Neural cell (in vitro differentiated cells): ENCODE data around the gene RANBP1. TPM values are rescaled to one million over a fixed set of nuclear protein-coding genes. Genes with fewer than 3 reads are reported as not detected.

Experiments
- H2AFZ ChIP-seq: fragments of 200-600, 300-800 bp; sonication (generic), shearing (Covaris generic); 2 replicates; pipeline ENCODE4 v1.6.0; 2014; ENCODE audit warnings: low read depth, mild to moderate bottlenecking, antibody characterized with exemption, low read length, moderate library complexity
- H3F3A ChIP-seq: fragments of 200-600 bp; shearing (Covaris generic); 2 replicates; pipeline ENCODE4 v1.6.1; 2016; ENCODE audit warnings: mild to moderate bottlenecking, moderate library complexity, mixed read lengths, antibody characterized with exemption, low read length; ENCODE audit not compliant: insufficient read depth, poor library complexity, severe bottlenecking
- H3K27ac ChIP-seq: fragments of 200-600, 300-800 bp; sonication (generic), shearing (Covaris generic); 2 replicates; pipeline ENCODE4 v1.5.1; 2014; ENCODE audit warnings: mild to moderate bottlenecking, low read length, moderate library complexity
- H3K27me3 ChIP-seq: fragments of 300-800, 200-600 bp; sonication (generic), shearing (Covaris generic); 2 replicates; pipeline ENCODE4 v1.6.0; 2014; ENCODE audit warnings: mild to moderate bottlenecking, low read depth, low read length, moderate library complexity; ENCODE audit not compliant: insufficient read depth
- H3K36me3 ChIP-seq: fragments of 300-800, 200-600 bp; sonication (generic), shearing (Covaris generic); 2 replicates; pipeline ENCODE4 v1.5.1; 2014; ENCODE audit warnings: mild to moderate bottlenecking, antibody characterized with exemption, low read length, moderate library complexity; ENCODE audit not compliant: insufficient read depth
- H3K4me2 ChIP-seq: fragments of 300-800, 200-600 bp; sonication (generic), shearing (Covaris generic); 2 replicates; pipeline ENCODE4 v1.6.0; 2014; ENCODE audit warnings: mild to moderate bottlenecking, low read length
- H3K4me3 ChIP-seq: fragments of 300-800, 200-600 bp; sonication (generic), shearing (Covaris generic); 2 replicates; pipeline ENCODE4 v1.5.1; 2014; ENCODE audit warnings: mild to moderate bottlenecking, low read length, moderate library complexity
- H3K79me2 ChIP-seq: fragments of 200-600 bp; shearing (Covaris generic); replicated peaks from 2 replicates; pipeline ENCODE4 v1.6.0; 2014; ENCODE audit warnings: mild to moderate bottlenecking, low read length, moderate library complexity; ENCODE audit not compliant: insufficient read depth
- H3K9ac ChIP-seq: fragments of 300-800, 200-600 bp; sonication (generic), shearing (Covaris generic); 2 replicates; pipeline ENCODE4 v1.6.1; 2016; ENCODE audit warnings: mild to moderate bottlenecking, low read length, mixed read lengths
- H3K9me2 ChIP-seq: fragments of 200-600 bp; shearing (Covaris generic); 2 replicates; pipeline ENCODE4 v1.6.1; 2016; ENCODE audit warnings: mild to moderate bottlenecking, low read length, mixed read lengths; ENCODE audit not compliant: insufficient read depth
- H3K9me3 ChIP-seq: fragments of 200-600, 300-800 bp; sonication (generic), shearing (Covaris generic); 2 replicates; pipeline ENCODE4 v1.6.1; 2016; ENCODE audit warnings: mild to moderate bottlenecking, mixed run types, low read length, moderate library complexity, mixed read lengths
- H4K20me1 ChIP-seq: fragments of 200-600 bp; shearing (Covaris generic); 2 replicates; pipeline ENCODE4 v1.6.1; 2016; ENCODE audit warnings: mild to moderate bottlenecking, mixed run types; ENCODE audit not compliant: insufficient read depth
- EP300 ChIP-seq: fragments of 450-650 bp; conservative IDR thresholded peaks from 2 replicates; pipeline ENCODE4 v1.6.1; 2014; ENCODE audit warnings: antibody characterized with exemption, mild to moderate bottlenecking, moderate library complexity; ENCODE audit not compliant: poor library complexity, severe bottlenecking
- EZH2 ChIP-seq: fragments of 200-600, 300-800 bp; shearing (Covaris generic), sonication (generic); IDR thresholded peaks from 2 replicates; pipeline ENCODE4 v1.6.1; 2014; ENCODE audit warnings: antibody characterized with exemption, low read length, borderline replicate concordance, mild to moderate bottlenecking; ENCODE audit not compliant: insufficient read depth, poor library complexity, severe bottlenecking
- MXI1 ChIP-seq: fragments of 450-650 bp; conservative IDR thresholded peaks from 2 replicates; pipeline ENCODE4 v1.6.1; 2014; ENCODE audit warnings: antibody characterized with exemption, mild to moderate bottlenecking; ENCODE audit not compliant: poor library complexity, severe bottlenecking
- POLR2AphosphoS5 ChIP-seq: IDR thresholded peaks from 2 replicates; pipeline ENCODE4 v1.6.1; 2012
- RAD21 ChIP-seq: fragments of 450-650 bp; conservative IDR thresholded peaks from 2 replicates; pipeline ENCODE4 v1.6.1; 2014; ENCODE audit warnings: antibody characterized with exemption, mild to moderate bottlenecking, moderate library complexity
- SMC3 ChIP-seq: fragments of 450-650 bp; conservative IDR thresholded peaks from 2 replicates; pipeline ENCODE4 v1.6.1; 2014; ENCODE audit warnings: antibody characterized with exemption, mild to moderate bottlenecking, moderate library complexity; ENCODE audit not compliant: poor library complexity
- TAF1 ChIP-seq: IDR thresholded peaks from 2 replicates; pipeline ENCODE4 v1.6.1; 2012; ENCODE audit warnings: low read depth
- polyA plus RNA-seq: library from polyadenylated mRNA; depleted of rRNA; stranded (reverse); fragments of >200 nt; gene quantifications from 2 replicates; pipeline ENCODE4 v1.2.3, GENCODE V29; 2014
- TF ChIP-seq, protein P1 (sequence below): fragments of 450-650 bp; IDR thresholded peaks from 2 replicates; pipeline ENCODE4 v1.5.1; 2014; ENCODE audit warnings: antibody characterized with exemption, mild to moderate bottlenecking, moderate library complexity; ENCODE audit not compliant: poor library complexity, severe bottlenecking
- TF ChIP-seq, protein P2 (sequence below): IDR thresholded peaks from 2 replicates; pipeline ENCODE4 v1.6.1; 2012; ENCODE audit warnings: borderline replicate concordance

Gene RANBP1
- polyA plus RNA-seq, 1 donor from 2014 or later = 360 TPM

DNA sequence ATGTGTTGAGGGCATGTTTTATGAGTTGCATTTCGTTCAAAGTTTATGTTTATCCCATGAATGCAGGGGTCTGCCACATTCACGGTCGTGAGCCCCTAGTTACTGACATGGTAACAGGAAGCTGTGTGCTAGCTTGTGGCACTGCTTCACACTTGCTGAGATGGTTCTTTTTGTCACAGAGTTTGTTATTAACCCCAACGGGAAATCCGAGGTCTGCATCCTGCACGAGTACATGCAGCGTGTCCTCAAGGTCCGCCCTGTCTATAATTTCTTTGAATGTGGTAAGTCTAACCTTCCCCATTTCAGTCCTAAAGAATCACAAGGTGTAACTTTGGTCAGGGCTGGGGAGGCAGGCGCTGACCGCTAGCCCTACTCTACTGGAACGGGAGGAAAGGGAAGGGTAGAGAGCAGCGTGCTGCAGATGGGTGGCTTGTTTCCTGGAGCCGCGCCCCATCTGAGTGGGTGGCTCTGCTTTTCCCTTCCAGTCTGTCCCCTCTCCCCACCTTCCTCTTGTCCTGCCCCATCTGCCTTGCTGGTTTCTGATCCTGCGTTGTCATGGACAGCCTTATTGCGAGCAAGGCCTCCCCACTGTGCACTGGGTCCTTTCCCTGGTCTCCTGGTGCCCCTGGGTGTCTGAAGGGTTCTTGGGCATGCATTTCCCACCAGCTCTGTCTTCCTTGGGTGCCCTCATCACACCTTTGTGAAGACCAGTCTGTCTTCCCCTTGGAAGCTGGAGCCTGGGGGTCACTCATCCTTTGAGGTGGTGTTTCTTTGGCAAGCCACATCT is 24.0 kb upstream of the RANBP1 start:
- H3K4me3 ChIP-seq = no peak overlapping the region
- H3K36me3 ChIP-seq = peaks cover 9% of the 10 kb centered on the region
- no peaks in the 10 kb centered on the region for H4K20me1 ChIP-seq
- no peak overlapping the region for H3K27ac ChIP-seq
- no peak overlapping the region for H2AFZ ChIP-seq
- no peaks in the 10 kb centered on the region for H3K9me3 ChIP-seq
- TF ChIP-seq EZH2 (no peak), MXI1 (no peak), RAD21 (no peak), TAF1 (no peak), SMC3 (no peak), POLR2AphosphoS5 (no peak), EP300 (no peak)
- TF ChIP-seq, protein P1, sequence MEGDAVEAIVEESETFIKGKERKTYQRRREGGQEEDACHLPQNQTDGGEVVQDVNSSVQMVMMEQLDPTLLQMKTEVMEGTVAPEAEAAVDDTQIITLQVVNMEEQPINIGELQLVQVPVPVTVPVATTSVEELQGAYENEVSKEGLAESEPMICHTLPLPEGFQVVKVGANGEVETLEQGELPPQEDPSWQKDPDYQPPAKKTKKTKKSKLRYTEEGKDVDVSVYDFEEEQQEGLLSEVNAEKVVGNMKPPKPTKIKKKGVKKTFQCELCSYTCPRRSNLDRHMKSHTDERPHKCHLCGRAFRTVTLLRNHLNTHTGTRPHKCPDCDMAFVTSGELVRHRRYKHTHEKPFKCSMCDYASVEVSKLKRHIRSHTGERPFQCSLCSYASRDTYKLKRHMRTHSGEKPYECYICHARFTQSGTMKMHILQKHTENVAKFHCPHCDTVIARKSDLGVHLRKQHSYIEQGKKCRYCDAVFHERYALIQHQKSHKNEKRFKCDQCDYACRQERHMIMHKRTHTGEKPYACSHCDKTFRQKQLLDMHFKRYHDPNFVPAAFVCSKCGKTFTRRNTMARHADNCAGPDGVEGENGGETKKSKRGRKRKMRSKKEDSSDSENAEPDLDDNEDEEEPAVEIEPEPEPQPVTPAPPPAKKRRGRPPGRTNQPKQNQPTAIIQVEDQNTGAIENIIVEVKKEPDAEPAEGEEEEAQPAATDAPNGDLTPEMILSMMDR = no peak
- TF ChIP-seq, protein P2, sequence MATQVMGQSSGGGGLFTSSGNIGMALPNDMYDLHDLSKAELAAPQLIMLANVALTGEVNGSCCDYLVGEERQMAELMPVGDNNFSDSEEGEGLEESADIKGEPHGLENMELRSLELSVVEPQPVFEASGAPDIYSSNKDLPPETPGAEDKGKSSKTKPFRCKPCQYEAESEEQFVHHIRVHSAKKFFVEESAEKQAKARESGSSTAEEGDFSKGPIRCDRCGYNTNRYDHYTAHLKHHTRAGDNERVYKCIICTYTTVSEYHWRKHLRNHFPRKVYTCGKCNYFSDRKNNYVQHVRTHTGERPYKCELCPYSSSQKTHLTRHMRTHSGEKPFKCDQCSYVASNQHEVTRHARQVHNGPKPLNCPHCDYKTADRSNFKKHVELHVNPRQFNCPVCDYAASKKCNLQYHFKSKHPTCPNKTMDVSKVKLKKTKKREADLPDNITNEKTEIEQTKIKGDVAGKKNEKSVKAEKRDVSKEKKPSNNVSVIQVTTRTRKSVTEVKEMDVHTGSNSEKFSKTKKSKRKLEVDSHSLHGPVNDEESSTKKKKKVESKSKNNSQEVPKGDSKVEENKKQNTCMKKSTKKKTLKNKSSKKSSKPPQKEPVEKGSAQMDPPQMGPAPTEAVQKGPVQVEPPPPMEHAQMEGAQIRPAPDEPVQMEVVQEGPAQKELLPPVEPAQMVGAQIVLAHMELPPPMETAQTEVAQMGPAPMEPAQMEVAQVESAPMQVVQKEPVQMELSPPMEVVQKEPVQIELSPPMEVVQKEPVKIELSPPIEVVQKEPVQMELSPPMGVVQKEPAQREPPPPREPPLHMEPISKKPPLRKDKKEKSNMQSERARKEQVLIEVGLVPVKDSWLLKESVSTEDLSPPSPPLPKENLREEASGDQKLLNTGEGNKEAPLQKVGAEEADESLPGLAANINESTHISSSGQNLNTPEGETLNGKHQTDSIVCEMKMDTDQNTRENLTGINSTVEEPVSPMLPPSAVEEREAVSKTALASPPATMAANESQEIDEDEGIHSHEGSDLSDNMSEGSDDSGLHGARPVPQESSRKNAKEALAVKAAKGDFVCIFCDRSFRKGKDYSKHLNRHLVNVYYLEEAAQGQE = no peak
- H3K27me3 ChIP-seq = no peaks in the 10 kb centered on the region
- no peak overlapping the region for H3K4me2 ChIP-seq
- no peaks in the 10 kb centered on the region for H3F3A ChIP-seq
- peaks cover 6% of the 10 kb centered on the region for H3K79me2 ChIP-seq
- H3K9ac ChIP-seq = no peak overlapping the region
- H3K9me2 ChIP-seq = no peaks in the 10 kb centered on the region

DNA sequence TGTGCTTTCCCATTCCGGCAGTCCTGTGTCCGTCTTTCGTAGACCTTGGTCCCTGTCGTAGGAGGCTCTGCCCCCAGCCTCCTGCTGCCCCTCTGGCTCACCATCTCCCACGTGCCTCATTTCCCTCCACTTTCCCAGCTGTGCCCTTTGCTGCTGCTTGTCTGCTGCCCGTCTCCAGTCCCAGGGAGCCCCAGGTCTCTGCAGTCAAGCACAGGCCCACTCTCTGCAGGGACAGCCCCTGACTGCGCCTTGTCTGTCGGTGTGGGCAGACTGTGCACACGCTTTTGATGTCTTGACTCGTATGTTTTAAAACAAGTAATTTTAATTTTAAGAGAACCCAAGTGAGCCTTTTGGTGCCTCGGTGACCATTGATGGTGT is 23.4 kb upstream of the RANBP1 start:
- Histone ChIP-seq H4K20me1 (no peaks in the 10 kb centered on the region), H3K79me2 (peaks cover 7% of the 10 kb centered on the region), H3K4me2 (no peak overlapping the region), H3K27me3 (no peaks in the 10 kb centered on the region), H3K9me3 (no peaks in the 10 kb centered on the region), H2AFZ (no peak overlapping the region), H3K36me3 (peaks cover 10% of the 10 kb centered on the region), H3K9me2 (no peaks in the 10 kb centered on the region), H3K27ac (no peak overlapping the region), H3F3A (no peaks in the 10 kb centered on the region), H3K9ac (no peak overlapping the region), H3K4me3 (no peak overlapping the region)
- no peak for TF ChIP-seq TAF1
- TF ChIP-seq RAD21 = no peak
- TF ChIP-seq SMC3 = no peak
- TF ChIP-seq EP300 = no peak
- TF ChIP-seq, protein P1 = no peak
- no peak for TF ChIP-seq POLR2AphosphoS5
- no peak for TF ChIP-seq EZH2
- no peak for TF ChIP-seq MXI1
- TF ChIP-seq, protein P2 = no peak
